GM19328 (cell line): Measurements from ENCODE around the gene ZNF446.

Experiments used
- ATAC-seq: cut with Tn5 transposase; IDR thresholded peaks from one replicate; pipeline ENCODE4 v1.9.1; 2021; ENCODE audit warnings: mild to moderate bottlenecking, moderate library complexity; ENCODE audit not compliant: unreplicated experiment

ZNF446 gene

DNA sequence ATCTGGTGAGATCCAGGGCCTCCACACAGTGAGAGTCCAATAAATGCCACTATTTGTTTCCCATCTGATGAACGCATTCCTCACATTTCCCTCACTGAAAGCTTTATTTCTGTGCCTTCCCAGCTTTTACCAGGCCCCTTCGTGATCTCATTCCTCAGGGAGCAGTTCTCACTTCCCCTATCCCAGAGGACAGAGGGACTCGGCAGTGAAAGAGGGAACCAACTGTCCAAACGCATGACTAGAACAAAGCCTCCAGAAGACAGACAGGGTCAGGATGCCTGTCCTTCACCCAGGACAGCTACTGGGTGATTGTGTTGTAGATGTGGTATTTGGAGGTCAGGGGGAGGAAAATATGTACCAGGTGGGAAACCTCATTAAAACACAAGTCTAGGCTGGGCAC lies 45.5 kb downstream of the ZNF446 start:
- ATAC-seq, result no peak

DNA sequence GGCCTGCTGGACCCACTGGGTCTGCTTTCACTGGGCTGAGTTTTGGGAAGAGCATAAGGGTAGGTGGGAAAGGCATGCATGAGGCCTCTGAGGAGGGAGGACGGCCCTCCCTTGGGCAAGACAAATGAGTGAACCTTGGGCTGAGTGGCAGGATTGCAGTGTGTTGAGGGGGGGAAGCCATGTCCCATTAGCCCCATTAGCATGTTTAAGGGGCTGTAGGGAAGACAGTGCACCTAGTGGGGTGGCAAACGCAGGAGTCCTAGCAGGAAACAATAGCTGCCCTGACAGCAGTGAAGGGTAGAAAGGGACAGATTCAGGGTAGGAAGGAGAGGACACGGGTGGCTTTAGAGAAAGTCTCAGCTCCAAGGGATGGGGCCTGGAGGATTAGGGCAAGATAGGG lies 46.6 kb downstream of the ZNF446 start:
- no peak for ATAC-seq

DNA sequence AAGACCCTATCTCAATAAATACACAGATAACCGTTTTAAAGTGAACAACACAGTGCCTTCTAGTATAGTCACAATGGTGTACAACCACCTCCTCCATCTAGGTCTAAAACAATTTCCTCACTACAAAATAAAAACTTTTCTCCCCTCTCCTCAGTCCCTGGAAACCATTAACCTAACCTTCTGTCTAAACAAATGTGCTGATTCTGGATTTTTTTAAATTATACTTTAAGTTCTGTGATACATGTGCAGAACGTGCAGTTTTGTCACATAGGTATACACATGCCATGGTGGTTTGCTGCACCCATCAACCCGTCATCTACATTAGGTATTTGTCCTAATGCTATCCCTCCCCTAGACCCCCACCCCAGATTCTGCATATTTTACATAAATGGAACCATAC lies 53.3 kb downstream of the ZNF446 start:
- ATAC-seq, result no peak
